Fibroblast of lung (primary cell): ENCODE results near the gene CGB2. TPM values are rescaled to one million over a fixed set of nuclear protein-coding genes. Genes with fewer than 3 reads are reported as not detected.
A peak's percentile ranks its signal among the peaks of the same experiment; 100 is the strongest.

Experiments
- DNase-seq, 2 donors: peaks; one replicate each; pipeline versions ENCODE4 v3.0.0 to v3.0.0-alpha.2; 2010; ENCODE audit warnings: low read depth in 2 of 2
- H2AFZ ChIP-seq: 2 replicates; pipeline ENCODE4 v1.5.1; 2012; ENCODE audit warnings: low read length, control low read depth, inconsistent platforms
- H3K27ac ChIP-seq: 2 replicates; pipeline ENCODE4 v1.5.1; 2011; ENCODE audit warnings: low read length, control low read depth; ENCODE audit not compliant: insufficient read depth
- H3K27me3 ChIP-seq: 2 replicates; pipeline ENCODE4 v1.5.1; 2011; ENCODE audit warnings: mild to moderate bottlenecking, low read length; ENCODE audit not compliant: control insufficient read depth, insufficient read depth
- H3K36me3 ChIP-seq: 2 replicates; pipeline ENCODE4 v1.5.1; 2011; ENCODE audit warnings: low read length; ENCODE audit not compliant: control insufficient read depth, insufficient read depth
- H3K4me1 ChIP-seq: 2 replicates; pipeline ENCODE4 v1.5.1; 2011; ENCODE audit warnings: low read length; ENCODE audit not compliant: control insufficient read depth, insufficient read depth; ENCODE audit errors: extremely low read depth
- H3K4me2 ChIP-seq: 2 replicates; pipeline ENCODE4 v1.5.1; 2011; ENCODE audit warnings: low read length, control low read depth; ENCODE audit not compliant: insufficient read depth; ENCODE audit errors: extremely low read depth
- H3K4me3 ChIP-seq, 4 experiments: fragments of 200-600 bp in 1 of 4; sonication (generic) in 1 of 4; replicated peaks in 1 of 4; 2 replicates each; pipeline ENCODE4 v1.5.1; 2011 to 2016; ENCODE audit warnings: low read length in 4 of 4, low read depth in 3 of 4, mild to moderate bottlenecking in 3 of 4, control low read depth in 2 of 4, inconsistent platforms in 1 of 4, mixed read lengths in 1 of 4; ENCODE audit not compliant: insufficient read depth in 1 of 4; ENCODE audit errors: control extremely low read depth in 1 of 4
- H3K79me2 ChIP-seq: 2 replicates; pipeline ENCODE4 v1.5.1; 2012; ENCODE audit warnings: mild to moderate bottlenecking, low read length, inconsistent platforms; ENCODE audit not compliant: control insufficient read depth, insufficient read depth
- H3K9ac ChIP-seq: 2 replicates; pipeline ENCODE4 v1.5.1; 2011; ENCODE audit warnings: mild to moderate bottlenecking, low read length, control low read depth; ENCODE audit not compliant: insufficient read depth
- H3K9me3 ChIP-seq: 2 replicates; pipeline ENCODE4 v1.5.1; 2012; ENCODE audit warnings: low read depth, low read length; ENCODE audit not compliant: control insufficient read depth, insufficient read depth
- H4K20me1 ChIP-seq: 2 replicates; pipeline ENCODE4 v1.5.1; 2011; ENCODE audit warnings: low read length; ENCODE audit not compliant: control insufficient read depth, insufficient read depth; ENCODE audit errors: extremely low read depth
- CTCF ChIP-seq, 2 donors: IDR thresholded peaks in 1 of 2; conservative IDR thresholded peaks in 1 of 2; 1 replicate in 1 of 2; 2 replicates in 1 of 2; pipeline ENCODE4 v1.5.1; 2011 to 2012; ENCODE audit warnings: low read length in 2 of 2, control low read depth in 1 of 2, inconsistent platforms in 1 of 2, low read depth in 1 of 2, mild to moderate bottlenecking in 1 of 2
- EZH2 ChIP-seq: IDR thresholded peaks from 2 replicates; pipeline ENCODE4 v1.5.1; 2012; ENCODE audit warnings: low read length, control low read depth, mild to moderate bottlenecking; ENCODE audit errors: missing control alignments
- polyA plus RNA-seq, 2 donors: library from polyadenylated mRNA; depleted of rRNA in 1 of 2; stranded (reverse) in 1 of 2; unstranded in 1 of 2; fragments of >200 nt; gene quantifications; 2 replicates each; pipeline ENCODE4 v1.2.1, GENCODE V29; 2011 to 2012; ENCODE audit warnings: missing spikeins in 1 of 2
- total RNA-seq: library from RNA; depleted of rRNA; stranded (reverse); fragments of >200 nt; gene quantifications from 2 replicates; pipeline ENCODE4 v1.2.1, GENCODE V29; 2014

Gene CGB2
- total and polyA plus RNA-seq, 2 donors (not counting 1 experiment from before 2014, with no cell fraction given): not detected

GRCh38 chr19:49064768-49065611, 33.3 kb downstream of the CGB2 start, which contains the start of gene NTF4:
Gene NTF4, minus strand, starts transcription at chr19:49064818. Its CDS starts 2,821 bp downstream, at chr19:49061997.
- Histone ChIP-seq H3K9ac (no peak within 1 kb of the TSS), H4K20me1 (no peaks in the 10 kb centered on the region), H3K27me3 (peaks cover 31% of the 10 kb centered on the region), H3K4me3 (no peak within 1 kb of the TSS), H3K9me3 (no peaks in the 10 kb centered on the region), H3K79me2 (no peaks in the 10 kb centered on the region), H2AFZ (no peak within 1 kb of the TSS), H3K4me2 (no peak within 1 kb of the TSS), H3K4me1 (no peaks in the 10 kb centered on the region), H3K36me3 (no peaks in the 10 kb centered on the region), H3K27ac (no peak within 1 kb of the TSS)
- peak in 1 of 2 donors; percentile 41 for DNase-seq
- no peak for TF ChIP-seq CTCF (conservative IDR thresholded peaks at IDR 0.05 in 1 of 2, IDR thresholded peaks at IDR 0.05 in 1 of 2; ENCODE audit: low read depth in 1 of 2, low read length in 2 of 2)
- no peak for TF ChIP-seq EZH2

GRCh38 chr19:49065905-49066512, 34.3 kb downstream of the CGB2 start:
- H3K9ac ChIP-seq: no peak overlapping the region
- H3K4me3 ChIP-seq: no peak overlapping the region
- no peak overlapping the region for H3K27ac ChIP-seq
- no peaks in the 10 kb centered on the region for H3K36me3 ChIP-seq
- H3K79me2 ChIP-seq: no peaks in the 10 kb centered on the region
- H3K27me3 ChIP-seq: peaks cover 36% of the 10 kb centered on the region
- no peak for TF ChIP-seq EZH2
- no peak for TF ChIP-seq CTCF (conservative IDR thresholded peaks at IDR 0.05 in 1 of 2, IDR thresholded peaks at IDR 0.05 in 1 of 2; ENCODE audit: low read depth in 1 of 2, low read length in 2 of 2)
- DNase-seq: no peak
- no peak overlapping the region for H3K4me2 ChIP-seq
- no peaks in the 10 kb centered on the region for H3K9me3 ChIP-seq
- H4K20me1 ChIP-seq: no peaks in the 10 kb centered on the region
- H2AFZ ChIP-seq: no peak overlapping the region
- H3K4me1 ChIP-seq: no peaks in the 10 kb centered on the region

GRCh38 chr19:49067554-49067953, 35.9 kb downstream of the CGB2 start:
- no peak for TF ChIP-seq EZH2
- no peak for TF ChIP-seq CTCF (conservative IDR thresholded peaks at IDR 0.05 in 1 of 2, IDR thresholded peaks at IDR 0.05 in 1 of 2; ENCODE audit: low read depth in 1 of 2, low read length in 2 of 2)
- Histone ChIP-seq H3K9me3 (no peaks in the 10 kb centered on the region), H3K4me2 (no peak overlapping the region), H3K27ac (no peak overlapping the region), H3K79me2 (no peaks in the 10 kb centered on the region), H4K20me1 (no peaks in the 10 kb centered on the region), H3K4me3 (no peak overlapping the region), H3K36me3 (no peaks in the 10 kb centered on the region), H3K9ac (no peak overlapping the region), H3K27me3 (peaks cover 42% of the 10 kb centered on the region), H3K4me1 (no peaks in the 10 kb centered on the region), H2AFZ (no peak overlapping the region)
- DNase-seq: no peak
